Measurements from ENCODE around the gene CYGB.

DNA sequence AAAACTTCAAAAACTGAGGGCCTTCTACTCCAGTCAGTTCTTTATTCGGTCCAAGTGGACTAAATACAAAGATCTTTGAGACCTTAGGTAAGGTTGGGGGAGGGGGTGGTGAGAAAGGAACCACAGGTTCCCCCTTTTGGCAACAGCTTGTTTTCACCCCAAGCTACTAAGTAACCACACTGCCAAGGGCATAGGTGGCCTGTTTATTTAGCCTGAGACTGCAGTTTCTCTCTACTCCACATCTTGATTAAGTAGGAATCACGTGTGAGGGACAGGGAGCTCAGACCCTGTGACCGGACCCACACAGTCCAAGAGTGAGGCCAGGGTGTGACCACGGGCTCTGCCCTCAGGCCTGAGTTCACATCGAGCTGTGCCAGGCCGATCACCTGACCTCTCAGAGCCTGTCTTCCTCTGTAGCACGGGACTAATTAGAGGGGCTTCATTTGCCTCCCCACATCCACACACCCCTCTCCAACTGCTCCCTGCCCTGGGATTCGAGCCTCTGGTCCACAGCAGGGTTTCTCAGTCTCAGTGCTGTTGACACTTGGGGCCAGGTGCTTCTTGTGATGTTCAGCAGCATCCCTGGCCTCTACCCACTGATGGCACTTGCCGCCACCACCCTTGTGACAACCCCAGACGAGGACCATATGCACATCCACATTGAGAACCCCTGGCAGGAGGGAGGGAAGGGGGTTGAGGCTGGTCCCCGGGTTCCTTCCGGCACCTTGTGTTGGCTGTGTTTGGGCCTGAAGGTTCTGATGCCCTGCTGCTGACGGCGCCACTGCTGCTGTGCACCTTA, 30.3 kb upstream of the CYGB start:
- TF ChIP-seq RAD21 (IDR thresholded peaks at IDR 0.05; ENCODE audit: low read depth) (no peak), EP300 (IDR thresholded peaks at IDR 0.05; ENCODE audit: borderline replicate concordance) (no peak), MAX (IDR thresholded peaks at IDR 0.05) (no peak), TEAD4 (IDR thresholded peaks at IDR 0.05) (no peak)
